ENCODE data around the gene FAM111A.

The FAM111A gene

DNA sequence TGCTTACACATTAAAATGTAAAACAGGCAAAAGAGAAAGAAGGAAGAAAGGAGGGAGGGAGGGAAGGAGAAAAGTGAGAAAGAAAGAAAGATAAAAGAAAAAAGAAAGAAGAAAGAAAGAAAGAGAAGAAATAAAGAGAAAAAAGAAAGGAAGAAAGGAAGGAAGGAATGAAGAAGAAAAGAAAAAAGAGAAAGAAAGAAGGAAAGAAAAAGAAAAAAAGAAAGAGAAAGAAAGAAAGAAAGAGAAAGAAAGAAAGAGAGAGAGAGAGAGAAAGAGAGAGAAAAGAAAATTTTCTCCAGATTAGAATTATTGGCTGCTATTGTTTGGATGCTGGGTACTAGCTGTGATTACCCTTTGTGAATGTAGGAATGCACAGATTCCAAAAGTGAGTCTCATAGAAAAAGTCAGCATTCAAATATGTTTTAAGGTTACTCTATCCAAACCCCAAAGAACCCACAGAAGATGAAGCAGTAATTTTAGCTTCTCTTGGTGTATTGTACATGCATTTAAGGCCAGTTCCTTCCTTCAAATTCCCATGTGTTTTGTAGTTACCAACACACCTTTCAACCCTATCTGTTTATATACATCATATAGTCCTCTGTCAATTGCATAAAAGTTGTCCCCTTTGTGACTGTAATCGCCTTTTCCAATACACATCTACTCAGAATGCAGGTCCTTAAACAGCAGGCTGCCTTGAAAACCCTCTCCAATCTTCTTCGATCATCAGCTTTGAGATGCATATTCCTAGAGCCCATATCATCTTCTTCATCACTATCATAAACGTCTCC lies 789 bp upstream of the FAM111A start:
- DNase-seq: no peak

DNA sequence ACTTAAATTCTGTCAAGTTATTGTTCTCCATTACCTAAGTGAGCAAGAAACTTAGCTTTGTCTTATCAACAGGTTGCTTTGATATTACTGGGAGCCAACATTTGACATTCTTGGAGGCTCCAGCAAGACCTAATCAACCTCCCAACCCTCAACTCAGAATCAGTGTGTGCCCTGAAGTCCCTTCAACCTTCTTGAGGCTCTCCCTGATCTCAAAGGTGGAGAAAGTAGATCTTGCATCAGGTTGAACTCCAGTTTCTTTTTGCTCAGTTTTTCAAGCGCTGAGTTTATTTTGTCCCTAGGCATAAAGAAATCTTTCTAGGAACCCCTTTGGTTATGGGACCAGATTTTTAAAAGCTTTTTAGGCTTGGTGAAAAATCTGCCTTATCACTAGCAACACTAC lies 1.4 kb downstream of the FAM111A start:
- no peak for DNase-seq

DNA sequence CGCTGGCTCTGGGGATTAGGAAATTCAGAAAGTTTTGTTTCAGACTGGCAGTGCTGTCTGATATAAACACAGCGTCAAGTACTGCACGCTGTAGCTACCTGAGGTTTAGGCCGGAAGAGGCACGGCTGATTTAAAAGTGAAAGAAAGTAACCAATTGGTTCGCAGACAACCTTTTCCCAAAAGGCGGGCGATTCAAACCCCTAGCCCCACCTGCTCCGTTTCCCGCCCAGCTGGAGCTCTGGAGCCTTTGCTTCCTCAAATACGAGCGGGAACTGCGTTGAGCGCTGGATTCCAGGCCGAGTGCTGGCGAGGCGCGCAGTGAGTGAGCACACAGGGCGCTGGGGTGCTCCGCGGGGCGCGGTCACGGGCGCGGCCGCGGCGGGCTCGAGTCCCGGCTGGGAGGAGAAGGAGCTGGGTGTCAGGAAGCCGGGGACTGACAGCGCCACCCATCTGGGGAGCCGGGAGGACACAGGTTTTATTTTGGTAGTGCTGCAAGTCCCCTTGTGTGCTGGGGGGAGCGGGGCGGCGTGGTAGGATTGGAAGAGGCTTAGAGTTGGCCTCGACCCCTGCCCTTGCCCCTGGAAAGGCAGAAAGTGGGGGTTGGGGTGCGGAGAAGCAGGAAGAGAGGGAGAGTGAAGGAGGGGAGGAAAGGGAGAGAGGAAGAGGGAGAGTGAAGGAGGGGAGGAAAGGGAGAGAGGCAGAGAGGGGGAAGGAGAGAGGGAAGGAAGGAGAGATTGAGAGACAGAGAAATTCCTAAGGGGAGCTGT lies 2.1 kb downstream of the FAM111A start:
- peak; percentile 87 for DNase-seq

DNA sequence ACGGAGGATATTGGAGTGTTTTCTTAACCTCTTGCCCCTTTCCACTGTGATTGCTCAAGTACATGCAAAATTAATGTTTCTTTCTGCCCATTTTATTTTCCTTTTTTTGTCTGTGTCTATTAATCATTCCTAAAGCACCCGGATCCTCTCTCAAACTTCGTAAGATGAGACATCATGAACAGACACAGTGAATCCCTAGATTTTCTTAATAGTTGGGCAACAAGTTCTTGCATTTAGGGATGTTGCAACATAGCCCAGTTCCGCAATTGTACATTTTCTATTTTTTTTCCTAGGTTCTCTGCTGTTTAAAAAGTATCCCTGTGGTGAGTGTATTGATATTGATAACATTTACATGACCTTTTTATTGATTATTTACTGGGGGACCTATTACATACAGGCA lies 2.9 kb downstream of the FAM111A start:
- DNase-seq: no peak

DNA sequence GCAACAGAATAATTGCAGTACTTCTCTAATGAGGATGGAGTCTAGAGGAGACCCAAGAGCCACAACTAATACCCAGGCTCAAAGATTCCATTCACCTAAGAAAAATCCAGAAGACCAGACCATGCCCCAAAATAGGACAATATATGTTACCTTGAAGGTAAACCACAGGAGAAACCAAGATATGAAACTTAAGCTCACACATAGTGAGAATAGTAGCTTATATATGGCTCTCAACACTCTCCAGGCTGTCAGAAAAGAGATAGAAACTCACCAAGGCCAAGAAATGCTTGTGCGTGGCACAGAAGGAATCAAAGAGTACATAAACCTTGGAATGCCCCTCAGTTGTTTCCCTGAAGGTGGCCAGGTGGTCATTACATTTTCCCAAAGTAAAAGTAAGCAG lies 9.1 kb downstream of the FAM111A start:
- no peak for DNase-seq

DNA sequence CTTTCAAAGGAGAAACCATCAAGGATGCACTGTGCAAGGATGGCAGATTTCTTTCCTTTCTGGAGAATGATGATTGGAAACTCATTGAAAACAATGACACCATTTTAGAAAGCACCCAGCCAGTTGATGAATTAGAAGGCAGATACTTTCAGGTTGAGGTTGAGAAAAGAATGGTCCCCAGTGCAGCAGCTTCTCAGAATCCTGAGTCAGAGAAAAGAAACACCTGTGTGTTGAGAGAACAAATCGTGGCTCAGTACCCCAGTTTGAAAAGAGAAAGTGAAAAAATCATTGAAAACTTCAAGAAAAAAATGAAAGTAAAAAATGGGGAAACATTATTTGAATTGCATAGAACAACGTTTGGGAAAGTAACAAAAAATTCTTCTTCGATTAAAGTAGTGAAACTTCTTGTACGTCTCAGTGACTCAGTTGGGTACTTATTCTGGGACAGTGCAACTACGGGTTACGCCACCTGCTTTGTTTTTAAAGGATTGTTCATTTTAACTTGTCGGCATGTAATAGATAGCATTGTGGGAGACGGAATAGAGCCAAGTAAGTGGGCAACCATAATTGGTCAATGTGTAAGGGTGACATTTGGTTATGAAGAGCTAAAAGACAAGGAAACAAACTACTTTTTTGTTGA lies 9.8 kb downstream of the FAM111A start:
- no peak for DNase-seq

DNA sequence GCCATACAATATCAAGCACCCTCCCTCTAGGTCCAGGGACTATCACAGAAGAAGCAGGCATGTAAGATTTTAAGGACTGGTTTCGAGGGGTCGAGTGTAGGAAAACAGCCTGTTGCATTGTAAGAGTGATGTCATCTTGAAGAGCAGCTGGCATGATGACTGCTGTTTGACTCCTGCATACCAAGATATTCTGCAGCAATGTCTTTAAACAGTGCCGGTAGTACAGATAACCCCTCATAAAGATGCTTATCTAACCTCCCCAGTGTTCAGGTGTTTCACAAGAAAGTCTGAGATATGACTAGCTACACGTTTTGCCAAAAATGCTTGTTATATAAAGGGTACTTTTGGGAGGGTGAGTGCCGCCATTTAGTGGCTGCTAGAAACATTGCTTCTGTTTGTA lies 12.0 kb downstream of the FAM111A start:
- DNase-seq: no peak

DNA sequence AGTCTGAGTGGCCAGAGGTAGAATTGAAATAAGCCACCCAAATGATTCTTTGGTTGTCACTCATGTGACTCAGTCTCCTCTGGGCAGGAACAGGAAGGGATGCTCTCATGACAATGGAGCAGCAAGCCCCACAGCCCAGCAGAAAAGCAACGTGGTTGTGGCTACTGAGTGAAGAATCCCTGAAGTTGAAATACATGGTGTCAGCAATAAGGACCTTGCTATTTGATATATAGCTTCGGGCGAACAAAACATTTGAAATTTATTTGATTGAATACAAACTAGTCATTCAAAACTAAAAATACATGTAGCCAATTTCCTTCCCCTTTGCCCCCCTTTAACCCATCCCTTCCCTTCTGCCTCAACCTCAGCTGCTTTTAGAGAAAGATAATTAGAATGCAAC lies 14.8 kb downstream of the FAM111A start:
- DNase-seq: no peak

DNA sequence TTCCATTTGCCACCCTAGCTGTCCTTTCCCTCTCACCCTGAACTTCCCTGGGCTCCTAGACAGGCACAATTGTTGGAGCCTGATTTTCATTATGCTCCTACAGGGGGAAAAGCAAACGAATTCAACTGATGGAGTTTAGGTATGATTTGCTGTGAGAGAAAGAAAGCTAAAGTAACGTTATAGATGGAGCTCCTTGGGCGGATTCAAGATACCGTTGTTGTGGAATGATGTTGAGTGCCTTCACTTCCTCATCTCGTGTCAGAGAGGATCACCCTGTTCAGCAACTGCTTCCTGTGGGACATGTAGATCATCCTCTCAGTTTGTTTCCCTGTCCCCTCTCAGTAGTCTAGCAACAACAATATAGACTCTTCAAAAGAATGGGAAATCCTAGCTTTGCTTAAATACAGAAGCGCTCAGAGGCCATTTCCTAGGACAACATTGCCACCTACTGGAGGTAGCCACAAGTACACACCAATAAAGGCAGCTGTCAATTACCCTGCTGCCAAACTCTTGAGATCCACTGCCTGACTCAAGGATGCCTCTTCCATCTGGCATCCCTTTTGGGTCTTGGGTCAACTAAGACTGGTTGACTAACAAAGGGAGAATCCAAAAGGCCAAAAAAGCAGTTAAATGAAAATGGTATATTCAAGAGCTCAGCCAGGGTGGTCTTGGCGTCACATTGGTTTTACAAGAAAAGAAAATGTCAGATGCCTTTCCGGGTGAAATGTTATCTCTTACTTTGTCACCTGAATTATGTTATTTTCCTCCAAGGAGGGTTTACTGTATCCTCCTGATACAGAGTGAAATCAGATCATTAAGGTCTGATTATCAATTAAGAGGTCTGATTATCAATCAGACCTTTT lies 15.8 kb downstream of the FAM111A start:
- peak; percentile 68 for DNase-seq

DNA sequence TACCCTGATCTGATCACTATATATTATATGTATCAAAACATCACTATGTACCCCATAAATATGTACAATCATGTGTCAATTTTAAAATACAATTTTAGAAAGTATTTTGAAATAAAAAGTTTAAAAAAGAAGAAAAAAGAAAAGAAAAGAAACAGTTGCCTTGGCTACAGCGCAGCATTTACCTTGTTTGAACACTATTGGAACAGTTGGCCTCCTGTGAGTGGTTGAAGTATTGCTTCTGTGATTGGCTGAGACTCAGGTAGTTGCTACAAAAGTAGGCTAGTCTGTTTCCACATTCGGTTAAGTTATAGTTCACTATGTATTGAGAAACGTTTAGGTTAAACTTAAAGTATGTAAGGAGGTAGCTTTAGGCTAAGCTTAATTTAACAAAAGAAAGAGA lies 21.4 kb downstream of the FAM111A start:
- no peak for DNase-seq

DNA sequence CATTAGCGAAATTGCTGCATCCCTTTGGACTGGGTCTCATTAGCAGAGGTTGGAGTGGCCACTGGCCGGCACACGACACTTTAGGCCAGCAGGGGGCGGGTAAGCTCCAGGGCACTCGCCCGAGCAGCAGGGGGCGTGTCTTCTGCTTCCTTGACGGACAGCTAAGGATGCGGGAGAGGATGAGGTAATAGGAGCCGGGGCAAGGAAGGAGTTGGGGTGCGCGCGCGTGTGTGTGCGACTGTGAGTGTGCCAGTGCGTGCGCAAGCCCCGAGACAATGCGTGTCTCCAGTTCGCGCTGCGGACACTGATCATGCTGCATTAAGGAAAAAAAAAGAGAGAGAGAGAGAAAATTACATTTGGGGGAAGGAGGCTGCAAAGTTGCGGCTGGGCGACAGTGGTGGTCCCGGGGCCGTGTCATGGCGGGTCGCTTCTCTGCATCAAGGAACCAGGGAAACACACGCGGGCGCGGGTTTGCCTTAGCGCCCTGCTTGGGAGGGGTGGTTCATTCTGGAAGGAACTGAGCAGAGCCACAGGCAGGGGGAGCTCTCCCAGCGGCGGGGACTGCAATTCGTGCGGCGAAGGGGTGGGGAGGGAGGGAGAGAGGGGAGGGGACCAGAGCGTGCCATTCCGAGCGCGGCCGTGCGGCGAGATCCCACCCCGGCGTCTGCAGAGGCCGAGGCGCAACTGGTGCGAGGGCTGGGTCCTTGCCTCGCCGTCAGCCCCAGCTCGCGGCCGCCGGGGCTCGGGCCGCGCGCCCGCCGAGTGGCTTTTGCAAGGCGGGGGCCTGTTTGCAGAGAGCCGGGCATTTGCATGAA lies 29.1 kb downstream of the FAM111A start, which contains the start of gene DTX4:
TSS of gene DTX4 (plus strand) at position 625 of the 815 bp plus-strand sequence. CDS start 464 bp downstream, outside the sequence.
- peak; percentile 95 for DNase-seq

DNA sequence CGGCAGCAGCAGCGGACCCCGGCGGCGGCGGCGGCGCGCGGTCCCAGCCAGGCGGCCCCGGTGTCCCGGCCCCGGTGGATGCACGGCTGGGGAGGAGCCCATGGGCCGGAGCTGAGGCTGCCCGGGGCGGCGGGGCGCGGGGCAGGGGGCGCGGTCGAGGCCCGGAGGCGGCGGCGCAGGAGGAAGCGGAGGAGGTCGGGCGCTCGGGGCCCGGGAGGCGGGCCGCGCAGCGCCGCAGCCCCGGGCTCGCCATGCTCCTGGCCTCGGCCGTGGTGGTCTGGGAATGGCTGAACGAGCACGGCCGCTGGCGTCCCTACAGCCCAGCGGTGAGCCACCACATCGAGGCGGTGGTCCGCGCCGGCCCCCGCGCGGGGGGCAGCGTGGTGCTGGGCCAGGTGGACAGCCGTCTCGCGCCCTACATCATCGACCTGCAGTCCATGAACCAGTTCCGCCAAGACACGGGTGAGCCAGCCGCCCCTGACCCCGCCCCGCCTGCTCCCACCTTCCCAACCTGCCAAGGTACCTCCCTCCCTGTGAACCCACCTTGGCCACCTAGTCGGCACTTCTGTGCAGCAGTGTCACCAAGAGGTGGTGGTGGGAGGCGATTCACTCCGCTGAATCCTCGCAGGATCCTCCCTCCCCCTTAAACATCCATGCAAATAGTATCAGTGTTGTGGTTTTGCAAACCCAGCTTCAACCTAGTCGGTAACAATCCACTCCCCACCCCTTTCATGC lies 29.9 kb downstream of the FAM111A start:
- DNase-seq: no peak

DNA sequence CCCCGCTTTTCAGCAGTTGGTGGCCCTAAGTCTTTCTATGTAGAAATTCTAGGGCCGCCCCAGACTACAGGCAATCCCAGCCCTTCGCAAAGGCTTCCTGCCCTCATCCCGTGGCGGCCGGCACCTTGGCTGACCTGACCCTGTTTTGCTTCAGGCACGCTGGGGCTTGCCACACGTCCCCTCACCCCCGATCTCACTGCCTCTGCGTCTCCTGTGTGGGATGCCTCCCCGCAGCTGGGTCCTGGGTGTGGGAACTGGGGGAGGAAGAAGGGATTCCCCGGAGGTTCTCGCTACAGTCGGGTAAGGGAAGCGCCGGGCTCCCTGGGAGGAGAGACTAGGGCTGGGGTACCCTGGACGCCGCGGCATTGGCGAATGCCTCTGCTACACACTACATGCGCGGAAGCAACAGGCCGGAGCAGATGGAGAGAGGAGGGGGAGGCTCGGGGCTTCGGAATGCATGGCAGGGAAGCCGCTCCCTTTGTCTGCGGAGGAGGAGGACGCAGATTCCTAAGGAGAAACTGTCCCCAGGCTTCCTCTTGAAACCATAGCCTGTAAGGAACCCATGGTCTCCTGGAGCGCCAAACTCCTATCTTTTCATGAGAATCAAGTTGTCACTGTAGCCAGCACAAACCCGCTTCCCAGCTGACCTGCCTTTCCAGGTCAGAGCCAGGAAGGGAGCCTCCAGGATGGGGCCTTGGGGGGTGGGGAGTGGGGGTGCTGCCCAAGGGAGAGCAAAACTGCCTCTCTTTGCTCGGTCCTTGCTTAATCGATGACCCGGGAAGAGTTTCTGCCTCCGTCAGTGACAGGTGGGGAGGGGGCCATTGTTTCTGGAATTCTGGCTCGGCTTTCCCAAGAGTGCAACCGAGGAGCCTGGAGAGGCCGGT lies 30.7 kb downstream of the FAM111A start:
- peak; percentile 67 for DNase-seq

DNA sequence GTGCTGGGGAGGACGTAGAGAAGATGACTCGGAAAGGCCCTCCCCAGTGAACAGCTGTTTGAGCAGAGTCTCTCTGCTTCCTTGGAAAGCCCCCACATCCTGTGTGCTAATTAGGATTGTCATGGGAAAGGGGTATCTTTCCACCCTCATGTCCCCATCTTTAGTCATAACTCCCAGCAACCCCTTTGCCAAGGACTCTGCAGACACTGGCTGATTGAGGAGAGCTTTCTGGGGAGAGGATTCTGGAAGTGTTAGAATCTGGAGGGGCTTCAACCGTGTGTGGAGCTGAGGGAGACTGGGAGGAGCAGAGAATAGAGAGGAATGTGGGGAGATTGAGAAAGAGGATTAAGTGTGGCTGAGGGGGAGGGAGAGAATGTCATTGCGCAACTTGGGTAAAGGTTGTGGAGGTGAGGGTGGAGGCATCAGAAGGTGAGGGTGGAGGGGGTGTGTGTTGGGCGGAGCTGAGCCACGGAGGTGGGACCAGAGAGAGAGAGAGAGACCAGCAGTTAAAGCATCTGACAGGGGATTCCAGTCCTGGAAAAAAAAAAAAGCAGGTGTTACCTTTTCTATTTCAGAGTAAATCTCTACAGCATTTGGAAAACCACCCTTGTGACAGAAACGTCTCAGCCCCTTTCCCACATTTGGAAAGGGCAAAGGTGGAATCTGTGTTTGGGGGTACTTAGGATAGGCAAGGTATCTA lies 31.5 kb downstream of the FAM111A start:
- no peak for DNase-seq

DNA sequence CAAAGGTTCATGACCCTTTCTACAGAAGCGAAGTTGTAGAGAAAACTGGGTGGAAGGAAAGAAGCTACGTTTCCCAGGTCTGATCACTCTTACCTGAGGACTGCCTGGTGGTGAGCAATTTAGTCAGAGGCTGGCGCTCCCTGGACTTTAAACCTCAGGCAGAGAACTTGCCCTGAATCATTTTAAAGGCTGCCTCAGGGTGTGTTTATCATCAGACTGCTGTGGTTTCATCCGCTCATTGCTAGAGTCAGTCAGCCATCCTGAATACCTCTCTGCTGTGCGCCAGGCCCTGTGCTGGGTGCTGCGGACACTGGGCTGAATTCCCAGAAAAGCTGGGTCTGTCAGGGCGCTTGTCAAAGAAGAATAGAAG lies 32.0 kb downstream of the FAM111A start:
- no peak for DNase-seq

DNA sequence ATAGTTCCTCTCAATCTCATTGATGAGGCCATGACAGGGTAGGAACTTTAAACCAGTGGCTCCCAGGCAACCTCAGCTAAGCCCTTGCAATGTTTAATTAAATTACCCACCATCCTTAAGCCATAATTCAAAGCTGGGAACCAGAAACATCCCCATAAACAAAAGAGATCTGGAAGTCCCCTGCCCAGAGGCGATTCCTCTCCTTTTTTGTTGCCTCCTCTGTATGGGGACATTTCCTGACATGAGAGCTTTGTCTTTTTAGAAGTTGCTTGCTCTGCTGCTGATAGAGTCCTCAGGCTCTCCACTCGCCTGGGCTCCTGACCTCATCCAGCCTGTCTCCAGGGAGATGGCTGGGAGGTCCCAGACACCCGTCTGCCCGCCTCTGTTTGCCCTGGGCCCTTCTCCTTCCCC lies 32.4 kb downstream of the FAM111A start:
- DNase-seq: no peak

DNA sequence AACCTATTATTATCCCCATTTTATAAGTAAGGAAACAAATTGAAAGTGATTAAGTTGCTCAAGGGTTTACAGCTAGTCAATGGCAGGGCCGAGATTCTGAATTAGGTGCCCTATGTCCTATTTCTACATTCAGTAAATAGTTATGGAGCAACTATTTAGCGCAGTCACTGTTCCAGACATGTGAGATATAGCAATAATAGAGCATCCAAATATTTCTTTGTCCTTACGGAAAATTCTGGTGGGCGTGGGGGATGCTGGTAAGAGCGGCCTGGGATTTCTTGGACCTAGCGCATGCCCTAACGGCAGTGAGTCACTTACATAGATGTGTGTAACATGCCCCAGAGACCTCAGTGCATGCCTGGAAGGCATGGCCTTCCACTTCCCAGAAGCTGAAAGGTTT lies 33.7 kb downstream of the FAM111A start:
- DNase-seq: no peak

DNA sequence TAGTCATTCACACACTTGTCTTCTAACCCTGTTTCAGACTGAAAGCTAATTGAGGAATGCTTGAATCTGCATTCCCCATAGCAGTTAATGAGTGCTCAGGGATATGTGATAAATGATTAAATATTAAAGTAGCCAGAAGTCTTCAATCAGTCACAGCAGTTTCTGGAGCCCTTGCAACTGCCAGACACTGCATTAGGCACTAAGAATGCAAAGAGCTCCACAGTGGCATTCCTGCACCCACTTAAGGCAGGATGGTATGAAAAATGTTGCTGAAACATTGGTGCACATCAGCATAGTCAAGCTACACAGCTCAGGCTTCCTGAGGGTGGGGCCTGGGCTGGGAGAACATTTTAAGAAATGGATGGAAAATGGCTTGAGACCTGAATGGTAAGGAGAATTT lies 35.7 kb downstream of the FAM111A start:
- DNase-seq: no peak

DNA sequence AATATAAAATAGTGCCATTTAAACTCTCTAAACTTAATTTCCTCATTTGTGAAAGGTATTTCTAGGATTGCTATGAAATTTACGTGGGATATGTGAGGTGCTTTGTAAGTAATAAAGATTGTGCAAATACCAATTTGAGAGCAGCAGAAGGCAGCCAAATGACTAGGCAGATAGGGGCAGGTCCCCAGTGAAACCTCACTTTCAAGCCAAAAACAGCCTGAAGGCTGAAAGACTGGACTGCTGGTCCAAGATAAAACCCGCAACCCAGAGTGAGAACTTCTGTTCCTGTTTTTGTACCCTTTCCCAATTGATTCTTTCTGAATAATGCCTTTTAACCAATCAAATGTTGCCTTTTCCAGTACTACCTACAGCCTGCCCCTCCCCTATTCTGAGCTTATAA lies 36.5 kb downstream of the FAM111A start:
- no peak for DNase-seq
